GM12875 (cell line): Measurements from ENCODE around the gene KMT5B.

Experiments used
- H3K4me3 ChIP-seq: one replicate; pipeline ENCODE4 v1.5.1; 2011; ENCODE audit warnings: low read depth, low read length, control low read depth
- TF ChIP-seq, protein P1 (sequence below): IDR thresholded peaks from 2 replicates; pipeline ENCODE4 v1.5.1; 2011; ENCODE audit warnings: low read depth, mild to moderate bottlenecking, control low read depth, inconsistent platforms, low read length, moderate library complexity, borderline replicate concordance; ENCODE audit not compliant: insufficient read depth

The KMT5B gene

DNA sequence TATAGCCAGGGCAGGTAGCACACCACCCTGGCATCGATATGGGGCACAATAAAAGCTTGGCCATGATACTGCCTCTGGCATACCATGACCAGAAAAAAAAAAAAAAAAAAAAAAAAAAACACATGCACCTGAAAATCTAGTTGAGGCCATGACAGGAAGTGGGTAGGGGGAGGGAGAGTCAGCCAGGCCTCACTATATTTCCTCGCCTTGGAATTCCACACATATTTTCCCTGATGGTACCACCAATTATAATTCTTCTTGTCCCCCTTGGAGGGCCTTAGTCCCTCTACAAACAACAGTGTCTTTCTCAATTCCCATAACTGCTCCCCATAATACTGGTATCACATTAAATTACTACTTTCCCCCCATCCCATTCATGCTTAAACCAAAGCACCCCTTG is 79.3 kb downstream of the KMT5B start:
- no peak overlapping the region for H3K4me3 ChIP-seq
- TF ChIP-seq, protein P1, sequence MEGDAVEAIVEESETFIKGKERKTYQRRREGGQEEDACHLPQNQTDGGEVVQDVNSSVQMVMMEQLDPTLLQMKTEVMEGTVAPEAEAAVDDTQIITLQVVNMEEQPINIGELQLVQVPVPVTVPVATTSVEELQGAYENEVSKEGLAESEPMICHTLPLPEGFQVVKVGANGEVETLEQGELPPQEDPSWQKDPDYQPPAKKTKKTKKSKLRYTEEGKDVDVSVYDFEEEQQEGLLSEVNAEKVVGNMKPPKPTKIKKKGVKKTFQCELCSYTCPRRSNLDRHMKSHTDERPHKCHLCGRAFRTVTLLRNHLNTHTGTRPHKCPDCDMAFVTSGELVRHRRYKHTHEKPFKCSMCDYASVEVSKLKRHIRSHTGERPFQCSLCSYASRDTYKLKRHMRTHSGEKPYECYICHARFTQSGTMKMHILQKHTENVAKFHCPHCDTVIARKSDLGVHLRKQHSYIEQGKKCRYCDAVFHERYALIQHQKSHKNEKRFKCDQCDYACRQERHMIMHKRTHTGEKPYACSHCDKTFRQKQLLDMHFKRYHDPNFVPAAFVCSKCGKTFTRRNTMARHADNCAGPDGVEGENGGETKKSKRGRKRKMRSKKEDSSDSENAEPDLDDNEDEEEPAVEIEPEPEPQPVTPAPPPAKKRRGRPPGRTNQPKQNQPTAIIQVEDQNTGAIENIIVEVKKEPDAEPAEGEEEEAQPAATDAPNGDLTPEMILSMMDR, result no peak

DNA sequence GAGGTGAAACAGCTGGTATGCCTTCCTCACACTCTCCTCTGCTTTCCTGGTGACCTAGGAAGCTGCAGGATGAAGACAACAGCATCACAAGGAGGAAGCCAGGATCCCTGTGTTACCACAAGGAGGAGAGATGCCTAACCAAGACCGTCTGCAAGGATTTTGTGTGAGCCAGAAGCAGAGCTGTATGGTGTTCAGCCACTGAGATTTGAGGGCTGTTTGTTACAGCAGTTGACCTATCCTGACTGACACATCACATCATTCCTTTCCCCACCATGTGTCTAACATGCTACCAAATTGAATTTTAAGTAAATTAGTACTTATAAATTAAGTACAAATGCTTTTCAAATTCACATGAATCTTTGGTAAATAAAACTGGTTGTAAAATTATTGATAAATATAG is 83.0 kb downstream of the KMT5B start:
- TF ChIP-seq, protein P1, result no peak
- H3K4me3 ChIP-seq, result no peak overlapping the region

DNA sequence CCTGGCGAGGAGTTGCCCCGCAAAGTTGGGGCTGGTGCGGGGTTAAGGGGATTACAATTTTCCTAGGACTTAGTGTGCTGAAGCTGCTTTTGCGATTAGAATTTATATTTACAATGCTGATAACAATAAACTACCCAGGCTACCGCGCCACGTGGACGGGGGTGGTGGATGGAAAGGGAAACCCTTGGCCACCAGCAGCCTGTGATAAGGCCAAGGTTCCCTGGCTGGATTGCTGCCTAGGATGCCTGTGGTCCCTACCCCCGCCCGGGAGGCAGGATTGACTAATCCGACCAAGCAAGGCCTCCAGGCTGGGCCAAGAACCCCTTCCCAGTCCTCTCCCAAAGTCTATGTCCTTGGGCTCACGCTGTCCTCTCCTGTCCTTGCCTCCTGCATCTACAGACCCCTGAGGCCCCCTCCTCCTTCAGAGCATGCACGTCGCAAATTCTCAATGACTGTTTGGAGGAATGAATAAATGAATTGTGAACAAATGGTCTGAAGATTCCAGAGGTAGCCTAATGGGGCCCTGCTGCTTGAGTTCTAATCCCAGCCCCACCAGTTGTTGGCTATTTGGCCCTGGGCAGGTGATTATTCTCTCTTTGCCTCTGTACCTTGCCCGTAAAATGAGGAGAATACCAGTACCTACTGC is 84.3 kb downstream of the KMT5B start:
- H3K4me3 ChIP-seq, result no peak overlapping the region
- TF ChIP-seq, protein P1, result no peak

DNA sequence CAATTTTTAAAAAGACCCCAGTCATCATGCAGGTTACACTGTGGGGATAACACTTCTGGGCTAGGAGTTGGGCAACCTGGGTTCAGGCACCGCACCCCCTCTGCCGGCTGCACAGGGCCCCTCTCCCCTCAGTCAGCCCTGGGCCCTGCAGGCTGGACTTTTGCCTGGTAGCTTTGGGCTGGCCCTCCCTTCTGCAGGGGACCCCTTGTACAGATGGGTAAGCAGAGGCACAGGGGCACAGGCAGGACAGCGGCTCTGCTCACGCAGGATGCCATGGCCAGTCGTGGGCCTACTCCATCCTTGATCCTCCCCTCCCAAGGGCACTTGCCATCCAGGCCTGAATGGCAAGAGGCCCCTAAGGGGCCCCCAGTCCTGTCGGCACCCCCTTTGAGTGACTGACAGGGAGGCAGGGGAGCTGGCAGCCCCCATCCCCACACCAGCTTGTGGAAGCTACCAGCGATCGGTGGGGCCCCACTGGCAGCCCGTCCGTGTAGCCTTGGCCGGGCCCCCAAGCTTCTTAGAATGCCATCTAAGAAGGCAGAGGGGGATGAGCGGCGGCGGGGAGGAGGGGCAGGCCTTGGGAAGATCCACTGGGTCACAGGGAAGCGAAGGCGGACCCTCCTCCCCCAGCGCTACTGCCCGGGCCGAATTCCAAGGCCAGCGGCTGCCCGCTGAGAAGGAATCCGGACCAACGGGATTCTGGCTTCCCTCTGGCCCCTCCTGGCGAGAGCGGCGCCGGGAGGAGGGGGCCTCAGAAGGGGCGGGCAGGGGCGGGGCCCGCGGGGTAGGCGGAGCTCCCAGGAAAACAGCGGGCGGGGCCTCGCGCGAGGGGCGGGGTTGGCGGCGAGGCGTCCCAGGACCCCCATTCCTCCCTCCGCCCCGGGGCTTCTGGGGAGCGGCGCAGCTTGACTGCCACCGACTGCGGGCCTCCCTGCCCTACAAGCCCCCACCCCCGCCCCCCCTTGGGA is 85.1 kb downstream of the KMT5B start:
- no peak overlapping the region for H3K4me3 ChIP-seq
- TF ChIP-seq, protein P1, result no peak

DNA sequence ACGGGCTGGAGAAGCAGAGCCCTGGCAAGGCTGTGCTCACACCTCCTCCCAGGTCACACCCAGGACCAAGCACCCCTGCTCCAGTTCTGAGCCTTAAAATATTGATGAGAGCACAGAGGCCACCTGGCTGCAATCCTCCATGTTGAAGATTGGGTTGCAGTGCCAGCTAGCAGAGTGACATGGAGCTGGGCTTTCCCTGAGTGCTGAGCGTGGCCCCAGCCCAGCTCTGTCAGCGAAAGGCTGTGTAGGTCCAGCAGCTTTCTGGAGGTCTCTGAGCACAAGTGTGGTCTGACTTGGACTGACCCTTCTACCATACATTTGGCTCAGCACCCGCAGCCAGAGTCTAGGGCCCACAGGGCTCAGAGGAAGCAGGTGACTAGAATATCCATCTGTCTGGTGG is 87.9 kb downstream of the KMT5B start:
- TF ChIP-seq, protein P1, result no peak
- H3K4me3 ChIP-seq, result no peak overlapping the region

DNA sequence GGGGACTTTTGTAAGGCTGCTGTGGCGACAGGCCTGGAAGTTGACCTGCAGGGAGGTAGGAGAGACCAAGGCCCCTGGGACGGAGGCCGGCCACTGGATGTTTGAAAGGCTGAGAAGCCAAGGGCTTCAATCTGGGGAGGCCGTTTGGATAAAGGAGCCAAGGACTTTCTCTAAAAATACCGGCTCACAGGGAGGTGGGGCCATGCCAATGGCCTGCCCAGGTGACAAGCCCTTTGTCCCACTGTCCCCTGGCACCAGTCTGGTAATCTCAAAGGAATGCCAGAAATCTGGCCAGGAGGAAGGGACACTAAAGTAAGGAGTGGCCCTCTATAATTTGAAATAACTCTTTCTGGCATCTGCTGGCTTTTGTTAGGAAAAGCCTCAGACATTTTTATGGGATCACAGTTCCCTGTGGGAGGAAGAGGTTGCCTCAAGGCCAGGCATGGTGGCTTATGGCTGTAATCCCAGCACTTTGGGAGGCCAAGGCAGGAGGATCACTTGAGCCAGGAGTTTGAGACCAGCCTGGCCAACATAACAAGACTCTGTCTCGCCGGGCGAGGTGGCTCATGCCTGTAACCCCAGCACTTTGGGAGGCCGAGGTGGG is 90.1 kb downstream of the KMT5B start:
- TF ChIP-seq, protein P1, result no peak
- H3K4me3 ChIP-seq, result no peak overlapping the region
